HG02840 (cell line): Measurements from ENCODE around the gene KRTDAP.
A peak's percentile ranks its signal among the peaks of the same experiment; 100 is the strongest.
"Not testable (repeated sequence)": the region's sequence is repeated elsewhere in the genome, so short reads cannot be mapped to it uniquely, and the experiment has no call there.

Experiments
- ATAC-seq: cut with Tn5 transposase; IDR thresholded peaks from one replicate; pipeline ENCODE4 v1.9.1; 2021; ENCODE audit warnings: mild to moderate bottlenecking, moderate library complexity, moderate number of reproducible peaks; ENCODE audit not compliant: unreplicated experiment, low FRiP score

The KRTDAP gene

DNA sequence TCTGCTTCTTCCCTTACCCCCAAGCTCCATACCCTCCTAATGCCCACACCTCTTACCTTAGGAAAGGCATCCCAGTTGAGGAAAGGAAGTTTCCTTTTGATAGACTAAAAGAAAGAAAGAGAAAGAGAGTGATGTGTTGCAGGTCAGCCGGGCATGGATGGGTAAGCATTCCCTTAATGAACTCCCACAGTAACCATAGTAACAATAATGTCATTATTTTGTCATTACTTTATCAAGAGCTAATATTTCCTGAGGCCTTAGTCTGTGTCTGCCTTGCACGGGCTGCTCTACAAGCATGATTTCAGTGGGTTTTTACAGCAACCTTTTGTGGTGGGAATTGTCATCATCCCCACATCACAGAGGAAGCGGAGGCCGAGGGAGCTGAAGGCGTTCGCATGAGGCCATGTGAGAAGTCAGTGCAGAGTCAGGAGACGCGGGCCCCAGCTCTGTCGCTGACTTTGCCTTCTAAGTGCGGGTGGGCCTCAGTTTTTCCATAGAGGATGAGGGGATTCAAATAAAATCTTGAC lies 2.5 kb downstream of the KRTDAP start:
- no peak for ATAC-seq

DNA sequence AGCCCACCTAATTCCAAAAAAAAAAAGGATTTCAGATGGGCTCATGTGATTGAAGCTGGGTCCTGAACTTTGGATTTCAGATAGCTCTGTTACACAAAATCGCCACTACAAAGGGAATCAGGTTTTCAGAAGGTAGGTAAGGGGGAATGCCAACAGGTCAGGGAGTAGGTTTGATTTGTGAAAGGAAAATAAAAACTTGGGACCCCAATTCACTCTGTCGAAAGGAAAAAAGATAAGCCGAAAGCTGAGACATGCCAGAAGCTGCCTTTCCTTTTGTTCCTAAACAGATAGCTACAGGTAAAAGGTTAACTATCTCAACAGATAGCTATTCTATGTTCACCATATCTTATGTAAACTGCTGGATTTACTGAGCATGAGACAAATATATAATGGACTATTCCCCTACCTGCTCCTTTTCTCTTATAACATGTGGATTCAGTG lies 4.0 kb downstream of the KRTDAP start:
- ATAC-seq: no peak

DNA sequence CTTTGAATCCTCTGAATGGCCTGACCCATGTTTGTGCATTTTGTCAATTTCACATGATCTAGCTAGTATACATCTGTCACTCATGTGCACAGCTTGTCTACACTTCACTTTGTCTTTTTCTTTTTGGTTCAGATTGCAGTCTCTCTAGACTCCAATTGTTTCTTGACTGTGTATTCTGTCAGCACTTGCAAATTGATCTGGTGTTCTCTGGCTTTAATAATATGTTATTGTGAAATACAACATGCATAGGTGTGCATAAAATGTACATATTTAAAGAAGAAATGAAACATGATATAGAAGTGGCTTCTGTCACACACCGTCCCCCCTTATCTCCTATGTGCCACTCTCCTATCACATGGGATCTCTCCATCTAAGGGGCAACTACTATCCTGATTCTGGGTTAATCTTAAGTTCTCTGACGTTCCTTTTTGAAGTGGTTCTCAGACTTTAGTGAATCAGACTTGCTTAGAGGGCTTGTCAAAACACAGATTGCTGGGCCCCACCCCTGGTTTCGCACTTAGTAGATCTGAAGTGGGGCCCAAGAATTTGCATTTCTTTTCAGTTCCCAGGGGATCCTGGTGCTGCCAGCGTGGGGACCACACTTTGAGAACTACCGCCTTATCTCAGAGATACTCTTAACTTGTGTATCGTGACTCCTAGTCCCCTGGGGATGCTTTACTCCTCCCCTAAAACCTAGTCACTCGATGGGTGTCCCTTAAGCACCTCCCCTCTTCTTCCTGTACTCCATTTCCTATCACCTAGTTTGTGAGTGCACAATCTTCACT lies 5.8 kb downstream of the KRTDAP start:
- peak; percentile 87 for ATAC-seq

DNA sequence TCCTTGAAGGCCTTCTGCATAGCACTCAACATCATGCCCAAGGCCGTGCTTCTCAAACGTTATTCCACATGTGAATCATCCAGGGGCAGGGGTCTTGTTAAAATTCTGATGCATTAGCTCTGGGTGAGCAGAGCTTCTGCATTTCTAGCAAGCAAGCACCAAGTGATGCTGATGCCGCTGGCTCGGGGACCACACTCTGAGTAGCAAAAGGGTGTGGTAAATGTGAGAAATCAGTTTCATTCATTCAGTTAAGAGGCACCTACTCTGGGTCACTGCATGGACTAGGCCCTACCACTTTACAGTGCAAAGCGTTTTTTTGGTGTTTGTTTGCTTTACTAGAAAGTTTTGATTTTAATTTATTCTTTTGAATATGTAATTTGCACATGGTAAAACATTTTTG lies 7.2 kb downstream of the KRTDAP start:
- no peak for ATAC-seq

DNA sequence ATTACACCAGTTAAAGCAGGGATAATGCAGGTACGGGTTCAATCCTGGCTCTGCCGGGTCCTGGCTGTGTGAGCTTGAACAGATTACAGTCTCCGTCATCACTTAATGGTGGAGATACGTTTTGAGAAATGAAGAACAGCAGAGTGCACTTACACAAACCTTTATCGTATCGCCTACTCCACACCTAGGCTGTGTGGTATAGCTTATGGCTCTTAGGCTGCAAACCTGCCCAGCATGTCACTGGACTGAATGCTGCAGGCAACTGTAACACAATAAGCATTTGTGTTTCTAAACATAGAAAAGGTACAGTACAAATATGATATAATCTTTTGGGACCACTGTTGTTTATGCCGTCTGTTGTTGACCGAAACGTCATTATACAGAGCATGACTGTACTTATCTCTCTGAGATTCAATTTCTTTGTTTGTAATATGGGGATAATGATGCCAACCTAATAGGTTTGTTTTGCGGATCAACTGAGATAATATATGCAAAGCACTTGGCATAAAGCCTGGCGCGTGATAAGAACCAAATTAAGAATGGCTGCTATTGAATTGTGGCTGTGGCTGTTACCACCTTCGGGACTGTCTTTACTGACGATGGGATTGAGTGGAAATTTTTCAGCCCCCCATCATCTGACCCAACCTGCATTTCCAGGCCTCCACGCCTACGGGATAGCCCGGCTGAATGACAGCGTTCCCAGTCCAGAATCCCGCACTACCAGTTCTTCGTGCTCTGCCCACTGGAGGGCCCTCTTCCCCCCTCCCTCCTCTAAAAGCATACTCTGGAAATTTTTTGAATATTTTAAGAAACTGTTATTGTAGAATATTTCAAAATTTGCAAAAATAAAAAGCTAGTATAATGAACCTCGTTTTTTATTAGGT lies 11.2 kb downstream of the KRTDAP start:
- no peak for ATAC-seq

DNA sequence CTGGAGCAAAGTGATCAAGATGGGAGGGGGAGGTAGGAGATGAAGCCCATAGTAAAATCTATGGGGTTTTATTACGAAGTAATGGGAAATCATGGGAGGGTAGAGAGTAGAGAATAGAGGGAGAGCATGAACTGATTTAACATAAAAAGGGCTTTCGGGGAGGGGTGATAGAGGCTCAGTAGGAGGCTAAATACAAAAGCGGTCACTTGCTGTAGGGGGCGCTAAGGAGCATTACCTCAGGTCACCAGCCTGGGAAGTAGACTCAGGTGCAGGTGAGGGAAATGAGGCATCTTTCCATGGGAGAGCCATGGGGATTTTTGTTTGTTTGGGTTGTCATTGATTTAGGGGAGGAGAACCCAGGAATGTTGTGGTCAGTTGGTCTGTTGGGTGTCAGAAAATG lies 14.1 kb downstream of the KRTDAP start:
- no peak for ATAC-seq

DNA sequence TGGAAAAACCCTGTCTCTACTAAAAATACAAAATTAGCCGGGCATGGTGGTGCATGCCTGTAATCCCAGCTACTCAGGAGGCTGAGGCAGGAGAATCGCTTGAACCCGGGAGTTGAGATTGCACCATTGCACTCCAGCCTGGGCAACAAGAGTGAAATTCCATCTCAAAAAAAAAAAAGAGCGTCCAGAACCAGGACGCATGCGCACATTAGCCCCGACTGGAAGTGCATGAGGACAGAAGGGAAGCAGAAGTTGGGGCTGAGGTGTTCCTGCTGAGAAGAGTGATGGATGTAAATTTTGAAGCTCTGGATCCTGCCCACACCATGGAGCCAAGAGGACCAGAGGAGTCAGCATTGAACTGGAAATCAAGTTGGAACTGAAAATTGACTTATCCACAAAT lies 15.7 kb downstream of the KRTDAP start:
- not testable (repeated sequence) for ATAC-seq

DNA sequence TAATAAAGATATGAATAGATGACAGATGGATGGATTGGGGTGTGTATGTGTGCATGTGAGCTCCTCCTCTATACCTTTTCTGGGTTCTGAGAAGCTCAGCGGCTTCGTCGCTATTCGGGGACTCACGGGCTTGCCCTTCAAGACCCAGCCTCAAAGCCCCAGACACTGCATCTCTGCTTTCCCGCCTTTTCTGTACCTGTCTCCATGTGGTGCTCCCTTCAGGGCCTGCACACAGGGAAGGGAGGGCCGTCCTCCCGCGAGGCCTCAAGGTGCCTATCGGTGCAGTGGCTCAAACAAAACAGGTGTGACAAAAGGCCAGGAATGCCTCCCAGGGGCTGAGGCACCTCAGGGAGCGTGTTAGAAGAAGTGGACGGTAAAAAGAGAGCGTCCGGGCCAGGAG lies 16.2 kb downstream of the KRTDAP start:
- ATAC-seq: no peak

DNA sequence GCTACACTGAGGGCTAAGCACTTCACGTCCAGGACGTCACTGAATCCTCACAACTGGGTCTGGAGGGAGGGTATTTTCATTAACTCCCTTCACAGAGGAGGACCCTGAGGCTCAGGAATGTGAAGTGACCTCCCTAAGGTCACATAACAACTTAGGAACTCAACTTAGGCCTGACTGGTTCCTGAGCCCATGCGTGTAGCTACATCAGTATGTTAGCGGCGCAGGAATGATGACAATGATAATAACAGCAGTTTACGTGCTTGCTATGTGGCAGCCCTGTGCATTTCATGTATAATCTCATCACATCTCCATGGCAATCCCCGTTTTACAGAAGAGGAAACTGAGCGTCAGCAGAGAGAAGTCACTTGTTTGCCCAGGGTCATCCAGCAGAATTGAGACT lies 18.3 kb downstream of the KRTDAP start:
- no peak for ATAC-seq

DNA sequence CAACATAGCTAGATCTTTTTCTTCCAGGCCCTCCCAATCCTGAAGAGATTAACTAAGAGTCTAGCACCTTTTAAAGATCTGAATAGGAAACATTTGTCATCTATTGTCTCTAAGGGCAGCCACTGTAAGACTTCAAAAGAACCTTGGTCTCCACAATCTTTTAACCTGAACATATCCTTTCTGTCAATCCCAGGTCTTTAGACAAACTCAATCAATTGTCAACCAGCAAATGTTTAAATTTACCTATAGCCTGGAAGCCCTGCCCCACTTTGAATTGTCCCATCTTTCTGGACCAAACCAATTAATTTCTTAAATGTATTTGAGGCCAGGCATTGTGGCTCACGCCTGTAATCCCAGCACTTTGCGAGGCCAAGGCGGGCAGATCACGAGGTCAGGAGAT lies 19.2 kb downstream of the KRTDAP start:
- ATAC-seq: not testable (repeated sequence)

DNA sequence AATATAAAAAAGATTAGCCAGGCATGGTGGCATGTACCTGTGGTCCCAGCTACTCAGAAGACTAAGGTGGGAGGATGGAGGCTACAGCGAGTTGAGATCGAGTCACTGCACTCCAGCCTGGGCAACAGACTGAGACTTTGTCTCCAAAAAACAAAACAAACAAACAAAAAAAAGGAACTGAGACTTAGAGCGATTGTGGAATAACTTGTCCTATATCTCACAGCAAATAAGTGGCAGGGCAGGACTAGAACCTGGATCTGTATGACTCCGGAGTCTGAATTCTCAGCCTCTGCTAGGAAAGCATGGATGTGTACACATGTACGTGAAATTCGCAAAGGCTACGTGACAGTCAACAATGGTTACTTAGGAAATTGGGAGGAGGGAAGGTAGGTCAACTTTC lies 20.1 kb downstream of the KRTDAP start:
- ATAC-seq: no peak

DNA sequence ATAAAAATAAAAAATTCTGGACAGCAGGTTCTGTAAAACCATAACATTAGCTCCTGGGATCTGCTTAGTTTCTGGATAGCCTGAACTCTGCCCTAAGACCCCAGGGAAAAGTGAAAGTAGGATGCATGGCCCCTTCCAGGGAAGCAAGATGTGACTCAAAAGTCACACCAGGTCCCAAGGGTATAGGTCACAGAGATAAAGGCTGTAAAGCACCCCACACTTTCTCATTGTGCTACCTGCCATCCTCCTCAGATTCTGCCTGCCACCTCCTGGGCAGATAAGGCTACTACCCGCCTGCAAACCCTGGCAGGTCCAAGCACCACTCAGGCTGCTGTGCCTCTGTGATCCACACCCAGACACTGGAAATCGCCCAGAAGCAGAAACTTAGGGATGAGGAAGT lies 21.6 kb downstream of the KRTDAP start:
- no peak for ATAC-seq

DNA sequence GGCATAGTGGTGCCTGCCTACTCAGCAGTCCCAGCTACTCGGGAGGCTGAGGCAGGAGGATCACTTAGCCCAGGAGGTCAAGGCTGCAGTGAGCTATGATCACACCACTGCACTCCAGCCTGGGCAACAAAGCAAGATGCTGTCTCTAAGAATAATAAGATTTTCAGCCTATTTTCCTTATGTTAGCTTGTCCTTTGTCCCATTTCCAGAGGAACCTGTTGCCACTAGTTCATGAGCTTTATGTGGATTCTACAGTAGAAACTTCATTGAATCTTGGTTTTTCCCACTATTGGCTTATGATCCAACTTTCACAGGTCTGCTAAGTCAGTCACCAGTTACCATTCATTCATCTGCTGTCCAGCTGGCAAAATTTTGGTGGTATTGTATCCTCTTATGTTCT lies 24.0 kb downstream of the KRTDAP start:
- ATAC-seq: no peak

DNA sequence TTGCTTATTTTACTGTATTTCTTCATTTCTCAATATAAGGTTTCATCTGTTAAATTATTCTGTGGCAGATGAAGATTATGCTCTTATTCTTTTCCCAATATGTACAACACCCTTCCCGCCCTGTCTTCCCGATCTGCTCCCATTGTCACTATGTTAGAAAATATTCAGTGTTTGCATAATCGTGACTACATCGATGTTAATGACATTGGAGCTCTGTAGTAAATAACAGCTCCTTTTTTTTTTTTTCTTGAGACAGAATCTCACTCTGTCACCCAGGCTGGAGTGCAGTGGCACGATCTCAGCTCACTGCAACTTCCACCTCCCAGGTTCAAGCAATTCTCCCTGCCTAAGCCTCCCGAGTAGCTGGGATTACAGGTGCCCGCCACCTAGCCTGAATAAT lies 27.3 kb downstream of the KRTDAP start:
- ATAC-seq: not testable (repeated sequence)

DNA sequence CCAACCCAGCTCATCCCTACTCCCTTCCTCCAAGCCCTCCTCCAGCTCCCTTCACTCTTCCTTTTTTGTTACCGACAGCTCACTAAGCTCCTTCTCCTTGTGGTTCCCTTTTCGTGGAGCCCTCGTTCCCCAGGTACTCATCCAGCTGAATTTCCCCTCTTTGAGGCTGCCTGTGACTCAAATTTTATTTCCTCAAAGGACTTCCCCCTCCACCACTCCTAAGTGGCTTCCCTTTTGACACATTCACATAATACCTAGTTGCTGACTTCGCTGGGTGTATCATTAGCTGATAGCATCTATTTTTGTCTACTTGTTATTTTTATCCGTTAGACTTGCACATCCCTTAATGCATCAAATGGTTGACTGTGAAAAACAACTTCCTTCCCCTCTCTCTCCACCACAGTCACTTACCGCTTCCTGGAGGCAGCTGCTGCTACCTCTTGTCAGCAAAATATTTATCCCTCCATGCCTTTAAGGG lies 27.7 kb downstream of the KRTDAP start:
- ATAC-seq: peak; percentile 63

DNA sequence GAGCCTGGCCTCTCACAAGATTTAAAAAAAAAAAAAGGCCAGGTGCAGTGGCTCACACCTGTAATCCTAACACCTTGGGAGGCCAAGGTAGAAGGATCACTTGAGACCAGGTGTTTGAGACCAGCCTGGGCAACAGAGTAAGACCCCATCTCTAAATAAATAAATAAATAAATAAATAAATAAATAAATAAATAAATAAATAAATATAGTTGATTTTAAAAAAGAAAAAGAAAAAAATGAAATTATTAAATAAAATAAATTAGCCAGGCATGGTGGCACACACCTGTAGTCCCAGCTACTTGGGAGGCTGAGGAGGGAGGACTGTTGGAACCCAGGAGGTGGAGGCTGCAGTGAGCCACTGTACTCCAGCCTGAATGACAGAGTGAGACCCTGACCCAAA lies 28.5 kb downstream of the KRTDAP start:
- ATAC-seq: not testable (repeated sequence)

DNA sequence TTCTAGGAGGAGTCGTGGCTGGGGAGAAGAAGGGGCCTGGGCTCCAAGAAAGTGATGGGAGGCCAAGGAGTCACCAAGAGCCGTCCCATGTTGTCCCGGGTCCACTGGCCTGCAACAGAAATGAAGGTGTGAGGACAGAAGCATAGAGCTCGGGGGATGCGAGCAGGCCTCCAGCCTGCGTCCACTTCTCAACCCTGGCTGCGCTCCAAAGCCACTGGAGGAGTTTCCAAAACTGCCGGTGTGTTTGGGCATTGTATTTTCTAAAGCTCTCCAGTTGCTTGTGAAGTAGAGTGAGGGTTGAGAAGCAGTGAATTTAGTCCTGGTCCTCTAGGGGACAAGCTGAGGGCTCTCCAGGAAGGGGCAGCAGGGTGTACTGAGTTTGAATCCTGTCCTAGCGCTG lies 29.2 kb downstream of the KRTDAP start:
- ATAC-seq: no peak

DNA sequence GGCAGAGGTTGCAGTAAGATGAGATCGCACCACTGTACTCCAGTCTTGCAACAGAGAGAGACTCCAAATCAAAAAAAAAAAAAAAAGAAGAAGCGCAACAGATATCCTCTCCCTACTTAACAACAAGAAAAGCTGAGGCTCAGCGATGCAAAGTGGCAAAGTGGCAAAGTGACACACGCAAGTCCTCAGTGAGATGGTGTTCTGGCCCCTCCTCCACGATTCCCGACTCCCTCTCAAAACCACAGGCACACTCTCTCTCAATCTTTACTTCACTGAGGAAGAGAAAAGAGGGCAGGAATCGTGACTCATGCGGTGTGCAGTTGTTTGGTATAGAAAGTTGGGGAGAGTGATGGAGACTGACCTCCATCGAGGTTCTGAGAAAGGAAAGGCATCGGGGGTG lies 29.7 kb downstream of the KRTDAP start:
- no peak for ATAC-seq

DNA sequence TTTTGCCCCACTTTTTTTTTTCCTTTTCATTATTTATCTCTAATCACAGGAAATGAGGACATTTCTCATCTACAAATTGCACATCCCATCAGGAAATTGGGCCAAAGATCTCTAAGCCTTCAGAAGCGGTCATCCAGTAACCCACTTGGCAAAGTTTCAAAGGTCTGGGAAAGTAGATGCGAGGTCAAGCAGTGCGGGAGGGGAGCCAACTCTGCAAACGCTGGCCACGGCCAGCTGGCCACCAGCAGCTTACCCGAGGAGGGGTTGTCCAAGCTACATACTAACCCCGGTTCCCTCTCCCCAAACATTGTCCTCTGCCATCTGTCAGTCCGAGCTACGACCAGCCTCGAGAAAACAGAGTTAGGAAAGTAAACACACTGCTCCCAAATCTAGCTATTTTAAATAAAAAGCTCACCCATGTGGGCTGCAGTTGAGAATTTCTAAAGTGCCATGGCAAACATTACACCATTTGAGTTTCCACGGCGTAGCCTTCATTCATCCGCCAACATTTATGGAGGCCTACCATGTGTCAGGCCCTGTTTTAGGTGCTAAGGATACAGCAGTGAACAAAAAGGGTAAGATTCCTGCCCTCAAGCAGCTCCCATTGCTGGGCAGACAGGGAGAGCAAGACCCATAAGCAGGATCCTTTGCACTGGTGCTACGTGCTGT lies 30.7 kb downstream of the KRTDAP start:
- ATAC-seq: no peak

DNA sequence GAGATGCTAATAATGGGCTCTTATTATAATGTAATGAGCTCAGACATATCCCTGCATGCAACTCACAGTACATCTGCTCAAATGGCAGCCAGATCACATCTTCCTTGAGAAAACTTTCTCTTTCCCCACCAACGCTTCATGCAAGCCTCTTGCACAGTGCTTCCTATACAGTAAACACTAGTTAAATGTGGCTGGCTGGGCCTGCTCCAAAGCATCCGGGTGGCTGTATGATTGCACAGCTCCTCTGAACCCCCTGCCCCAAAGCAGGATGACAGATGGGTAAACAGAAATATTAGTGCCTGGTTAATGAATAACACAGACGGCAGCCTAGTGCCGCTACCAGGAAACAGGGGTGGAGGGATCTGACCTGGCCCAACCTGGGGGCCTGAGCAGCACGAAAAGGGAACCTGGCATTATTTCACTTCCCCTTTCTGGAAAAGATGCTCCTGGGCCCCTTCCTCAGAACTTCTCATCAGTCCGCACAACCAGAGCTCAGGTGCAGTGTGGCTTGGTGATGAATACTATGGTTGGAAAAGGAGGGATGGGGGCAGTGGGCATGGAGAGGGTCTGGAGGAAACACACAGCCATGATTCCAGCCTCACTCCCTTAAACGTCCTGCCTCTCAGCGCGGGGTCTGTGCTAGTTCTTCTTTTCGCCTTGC lies 31.4 kb downstream of the KRTDAP start:
- ATAC-seq: peak; percentile 41
